SU-DHL-6 (cell line): ENCODE data around the gene PRSS21.

ENCODE experiments used
- H2AFZ ChIP-seq: fragments of 200-600 bp; sonication (generic); 2 replicates; pipeline ENCODE4 v1.6.1; 2014; ENCODE audit warnings: low read depth, mild to moderate bottlenecking, moderate library complexity, mixed read lengths, antibody characterized with exemption, low read length; ENCODE audit not compliant: severe bottlenecking
- H3F3A ChIP-seq: fragments of 200-600 bp; shearing (Covaris generic); 2 replicates; pipeline ENCODE4 v1.6.0; 2016; ENCODE audit warnings: antibody characterized with exemption, mild to moderate bottlenecking; ENCODE audit not compliant: insufficient read depth
- H3K27ac ChIP-seq: fragments of 200-600 bp; sonication (generic); 2 replicates; pipeline ENCODE4 v1.5.1; 2016; ENCODE audit warnings: low read depth, mild to moderate bottlenecking, low read length, moderate library complexity, mixed read lengths
- H3K27me3 ChIP-seq: fragments of 200-600 bp; sonication (generic), shearing (Covaris generic); 2 replicates; pipeline ENCODE4 v1.6.0; 2014; ENCODE audit warnings: mild to moderate bottlenecking, low read length
- H3K36me3 ChIP-seq: fragments of 200-600 bp; sonication (generic); 2 replicates; pipeline ENCODE4 v1.6.1; 2014; ENCODE audit warnings: mild to moderate bottlenecking, low read length, mixed read lengths
- H3K4me2 ChIP-seq: fragments of 300-600, 200-600 bp; shearing (Covaris generic), sonication (generic); 2 replicates; pipeline ENCODE4 v1.6.0; 2014; ENCODE audit warnings: low read length, low read depth, mild to moderate bottlenecking; ENCODE audit not compliant: poor library complexity, severe bottlenecking
- H3K4me3 ChIP-seq: fragments of 200-600 bp; sonication (generic); 2 replicates; pipeline ENCODE4 v1.5.1; 2014; ENCODE audit warnings: antibody characterized with exemption, low read length, mild to moderate bottlenecking, mixed read lengths; ENCODE audit not compliant: insufficient read depth, poor library complexity, severe bottlenecking
- H3K79me2 ChIP-seq: fragments of 200-600 bp; sonication (generic); 2 replicates; pipeline ENCODE4 v1.6.1; 2014; ENCODE audit warnings: mild to moderate bottlenecking, low read length, moderate library complexity; ENCODE audit not compliant: insufficient read depth
- H3K9ac ChIP-seq: fragments of 200-600 bp; sonication (generic); 2 replicates; pipeline ENCODE4 v1.7.0; 2014; ENCODE audit warnings: mild to moderate bottlenecking, low read length
- H3K9me2 ChIP-seq: fragments of 200-600 bp; sonication (generic); replicated peaks from 2 replicates; pipeline ENCODE4 v1.6.1; 2014; ENCODE audit warnings: low read length; ENCODE audit not compliant: insufficient read depth
- H3K9me3 ChIP-seq: fragments of 200-600 bp; sonication (generic); 2 replicates; pipeline ENCODE4 v1.6.1; 2014; ENCODE audit warnings: low read length, mixed read lengths; ENCODE audit not compliant: insufficient read depth
- H4K20me1 ChIP-seq: fragments of 200-600 bp; sonication (generic); 2 replicates; pipeline ENCODE4 v1.6.1; 2014; ENCODE audit warnings: low read depth, mild to moderate bottlenecking, antibody characterized with exemption, low read length, moderate library complexity, mixed read lengths
- EZH2phosphoT487 ChIP-seq: fragments of 200-600 bp; sonication (generic), shearing (Covaris generic); conservative IDR thresholded peaks from 2 replicates; pipeline ENCODE4 v1.6.1; 2018; ENCODE audit warnings: mild to moderate bottlenecking, antibody characterized with exemption, low read length, moderate library complexity, mixed read lengths
- TF ChIP-seq, protein P1 (sequence below): fragments of 200-600 bp; sonication (generic); IDR thresholded peaks from one replicate; pipeline ENCODE4 v1.5.1; 2017; ENCODE audit warnings: antibody characterized with exemption, mild to moderate bottlenecking, low read length, moderate library complexity; ENCODE audit not compliant: insufficient read depth, poor library complexity, severe bottlenecking

PRSS21 gene

DNA sequence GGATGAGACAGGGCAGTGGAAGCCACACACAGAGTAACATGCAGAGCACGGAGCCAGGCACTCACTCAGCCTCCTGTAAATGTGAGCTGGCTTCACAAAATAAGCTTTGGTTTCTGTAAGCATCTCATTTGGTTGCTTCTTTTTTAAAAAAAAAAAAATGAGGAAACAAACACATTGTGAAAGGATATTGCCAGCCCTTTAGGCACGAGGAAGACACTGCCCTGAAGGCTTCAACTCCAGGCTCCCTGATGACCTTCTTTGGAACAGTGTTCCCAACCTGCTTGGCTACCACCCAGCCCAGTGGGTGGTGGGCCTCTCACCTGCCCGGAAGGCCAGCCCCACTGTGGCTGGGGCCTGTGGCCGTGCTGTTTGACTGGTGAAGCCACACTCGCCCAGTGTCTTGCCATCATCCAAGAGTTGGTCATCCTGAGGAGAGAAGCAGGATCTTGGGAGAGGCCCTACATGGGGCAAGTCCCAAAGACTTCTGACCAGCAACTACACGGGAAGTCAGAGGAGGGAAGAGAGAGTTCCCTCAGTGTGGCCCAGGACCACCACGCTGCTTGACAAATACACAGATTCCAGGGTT, 41.8 kb upstream of the PRSS21 start:
- Histone ChIP-seq H3K4me2 (peak overlapping the region; percentile 70), H3K9ac (peak overlapping the region; percentile 93; the same call in 1 of the 2 replicates), H3K9me3 (no peaks in the 10 kb centered on the region), H3K4me3 (no peak overlapping the region), H3K27me3 (no peaks in the 10 kb centered on the region), H2AFZ (no peak overlapping the region), H3K9me2 (no peaks in the 10 kb centered on the region), H4K20me1 (no peaks in the 10 kb centered on the region), H3K27ac (0 out of 2 replicates have a peak overlapping the region, but pooled peaks have one; percentile 6), H3K36me3 (no peaks in the 10 kb centered on the region), H3K79me2 (peaks cover 16% of the 10 kb centered on the region), H3F3A (peaks cover 30% of the 10 kb centered on the region)
- TF ChIP-seq EZH2phosphoT487, result no peak
- TF ChIP-seq, protein P1, sequence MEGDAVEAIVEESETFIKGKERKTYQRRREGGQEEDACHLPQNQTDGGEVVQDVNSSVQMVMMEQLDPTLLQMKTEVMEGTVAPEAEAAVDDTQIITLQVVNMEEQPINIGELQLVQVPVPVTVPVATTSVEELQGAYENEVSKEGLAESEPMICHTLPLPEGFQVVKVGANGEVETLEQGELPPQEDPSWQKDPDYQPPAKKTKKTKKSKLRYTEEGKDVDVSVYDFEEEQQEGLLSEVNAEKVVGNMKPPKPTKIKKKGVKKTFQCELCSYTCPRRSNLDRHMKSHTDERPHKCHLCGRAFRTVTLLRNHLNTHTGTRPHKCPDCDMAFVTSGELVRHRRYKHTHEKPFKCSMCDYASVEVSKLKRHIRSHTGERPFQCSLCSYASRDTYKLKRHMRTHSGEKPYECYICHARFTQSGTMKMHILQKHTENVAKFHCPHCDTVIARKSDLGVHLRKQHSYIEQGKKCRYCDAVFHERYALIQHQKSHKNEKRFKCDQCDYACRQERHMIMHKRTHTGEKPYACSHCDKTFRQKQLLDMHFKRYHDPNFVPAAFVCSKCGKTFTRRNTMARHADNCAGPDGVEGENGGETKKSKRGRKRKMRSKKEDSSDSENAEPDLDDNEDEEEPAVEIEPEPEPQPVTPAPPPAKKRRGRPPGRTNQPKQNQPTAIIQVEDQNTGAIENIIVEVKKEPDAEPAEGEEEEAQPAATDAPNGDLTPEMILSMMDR, result no peak

DNA sequence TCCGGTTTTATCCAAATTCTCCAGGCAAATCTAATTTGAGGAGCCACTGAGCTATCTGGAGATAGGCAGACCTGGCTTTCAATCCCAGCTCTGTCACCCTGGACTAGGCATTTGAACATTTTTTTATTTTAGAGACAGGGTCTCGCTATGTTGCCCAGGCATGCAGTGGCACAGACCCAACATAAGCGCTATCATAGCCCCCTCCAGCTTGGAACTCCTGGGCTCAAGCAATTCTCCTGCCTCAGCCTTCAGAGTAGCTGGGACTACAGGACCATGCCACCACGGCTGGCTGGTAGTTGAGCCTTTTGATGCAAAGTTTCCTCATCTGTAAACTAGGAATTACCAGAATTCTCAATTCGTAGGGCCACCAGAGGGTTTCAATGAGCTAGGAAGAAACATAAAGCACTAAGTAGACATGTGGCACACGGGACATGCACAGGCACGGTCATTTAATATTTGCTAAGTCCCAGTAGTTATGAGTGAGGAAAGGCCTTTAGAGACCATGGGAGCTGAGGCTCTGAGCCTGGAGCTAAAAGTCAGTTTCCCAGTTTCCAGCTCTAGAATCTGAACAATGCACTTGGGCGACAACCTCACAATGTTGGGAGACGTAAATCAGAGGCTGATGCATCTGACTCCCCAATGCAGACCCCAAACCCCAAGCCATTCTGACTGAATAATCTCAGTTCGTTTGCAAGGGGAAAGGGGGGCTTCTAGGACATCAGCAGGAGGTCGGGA, 41.1 kb upstream of the PRSS21 start:
- H3K4me3 ChIP-seq, result peak overlapping the region; percentile 90
- H3K9me2 ChIP-seq, result no peaks in the 10 kb centered on the region
- H3K9me3 ChIP-seq, result no peaks in the 10 kb centered on the region
- peaks cover 16% of the 10 kb centered on the region for H3K79me2 ChIP-seq
- H3F3A ChIP-seq, result peaks cover 30% of the 10 kb centered on the region
- no peaks in the 10 kb centered on the region for H4K20me1 ChIP-seq
- H3K27ac ChIP-seq, result no peak overlapping the region
- H3K36me3 ChIP-seq, result no peaks in the 10 kb centered on the region
- H3K9ac ChIP-seq, result peak overlapping the region; percentile 93
- no peak overlapping the region for H2AFZ ChIP-seq
- H3K27me3 ChIP-seq, result no peaks in the 10 kb centered on the region
- no peak for TF ChIP-seq EZH2phosphoT487
- TF ChIP-seq, protein P1, result no peak
- peak overlapping the region; percentile 70 for H3K4me2 ChIP-seq

DNA sequence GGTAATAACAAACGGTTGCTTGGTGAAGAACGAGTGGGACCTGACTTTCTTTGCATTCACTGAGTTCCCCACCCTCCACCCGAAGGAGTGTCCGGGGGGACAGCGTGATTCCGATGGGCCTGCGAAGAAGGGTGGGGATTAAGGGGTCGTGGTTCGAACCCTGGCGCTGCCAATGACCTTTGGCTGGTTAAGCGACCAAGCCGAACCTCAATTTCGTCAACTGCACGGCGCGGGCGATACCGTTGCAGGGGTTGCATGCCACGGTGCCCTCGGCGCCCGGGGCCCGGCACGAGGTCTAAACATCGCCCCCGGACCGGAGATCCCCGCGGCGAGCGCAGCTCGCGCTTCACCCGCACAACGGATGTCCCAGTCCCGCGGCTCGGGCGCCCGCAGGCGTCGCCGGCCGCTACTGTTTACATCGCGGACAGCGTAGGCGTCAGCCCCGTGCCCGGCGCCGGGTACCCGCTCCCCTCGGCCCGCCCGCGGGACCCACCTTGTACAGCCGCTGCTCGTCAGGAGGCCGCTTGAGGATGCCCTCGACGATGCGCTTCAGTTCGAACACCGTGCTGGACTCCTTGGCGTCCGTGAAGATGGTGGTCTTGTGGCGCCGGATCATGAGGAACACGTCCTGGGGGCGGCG, 40.4 kb upstream of the PRSS21 start:
- H3K4me3 ChIP-seq, result peak overlapping the region; percentile 90
- H4K20me1 ChIP-seq, result no peaks in the 10 kb centered on the region
- no peaks in the 10 kb centered on the region for H3K36me3 ChIP-seq
- peak overlapping the region; percentile 70 for H3K4me2 ChIP-seq
- peaks cover 16% of the 10 kb centered on the region for H3K79me2 ChIP-seq
- H3F3A ChIP-seq, result peaks cover 23% of the 10 kb centered on the region
- H3K9me2 ChIP-seq, result no peaks in the 10 kb centered on the region
- H2AFZ ChIP-seq, result no peak overlapping the region
- H3K27me3 ChIP-seq, result no peaks in the 10 kb centered on the region
- no peaks in the 10 kb centered on the region for H3K9me3 ChIP-seq
- H3K27ac ChIP-seq, result no peak overlapping the region
- TF ChIP-seq EZH2phosphoT487, result no peak
- TF ChIP-seq, protein P1, result no peak
- peak overlapping the region; percentile 93 for H3K9ac ChIP-seq
